ENCODE data around the gene UCN. TPM values are rescaled to one million over a fixed set of nuclear protein-coding genes. Genes with fewer than 3 reads are reported as not detected.

Gene UCN
- polyA plus RNA-seq, 1 experiment: 0.17 TPM

DNA sequence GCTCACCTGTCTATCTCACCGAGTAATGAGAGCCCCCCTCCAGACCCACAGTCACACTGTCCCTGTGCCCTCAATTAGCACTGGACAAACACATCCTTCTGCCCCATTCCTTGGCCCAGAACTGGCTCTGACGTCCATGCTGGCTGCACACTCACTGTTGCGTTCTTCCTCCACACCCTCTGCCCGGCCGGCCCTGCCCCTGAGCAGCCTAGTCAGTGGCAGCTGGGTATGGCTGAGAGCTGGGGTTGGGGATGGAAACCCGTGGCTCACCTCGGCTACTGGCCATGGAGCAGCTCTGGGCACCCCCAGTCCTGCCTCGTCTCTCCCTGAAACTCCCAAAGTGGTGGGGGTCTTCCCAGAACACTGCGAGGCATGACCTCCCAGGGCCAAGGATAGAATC, 6.5 kb upstream of the UCN start:
- TF ChIP-seq, protein P1, sequence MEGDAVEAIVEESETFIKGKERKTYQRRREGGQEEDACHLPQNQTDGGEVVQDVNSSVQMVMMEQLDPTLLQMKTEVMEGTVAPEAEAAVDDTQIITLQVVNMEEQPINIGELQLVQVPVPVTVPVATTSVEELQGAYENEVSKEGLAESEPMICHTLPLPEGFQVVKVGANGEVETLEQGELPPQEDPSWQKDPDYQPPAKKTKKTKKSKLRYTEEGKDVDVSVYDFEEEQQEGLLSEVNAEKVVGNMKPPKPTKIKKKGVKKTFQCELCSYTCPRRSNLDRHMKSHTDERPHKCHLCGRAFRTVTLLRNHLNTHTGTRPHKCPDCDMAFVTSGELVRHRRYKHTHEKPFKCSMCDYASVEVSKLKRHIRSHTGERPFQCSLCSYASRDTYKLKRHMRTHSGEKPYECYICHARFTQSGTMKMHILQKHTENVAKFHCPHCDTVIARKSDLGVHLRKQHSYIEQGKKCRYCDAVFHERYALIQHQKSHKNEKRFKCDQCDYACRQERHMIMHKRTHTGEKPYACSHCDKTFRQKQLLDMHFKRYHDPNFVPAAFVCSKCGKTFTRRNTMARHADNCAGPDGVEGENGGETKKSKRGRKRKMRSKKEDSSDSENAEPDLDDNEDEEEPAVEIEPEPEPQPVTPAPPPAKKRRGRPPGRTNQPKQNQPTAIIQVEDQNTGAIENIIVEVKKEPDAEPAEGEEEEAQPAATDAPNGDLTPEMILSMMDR (IDR thresholded peaks at IDR 0.05; ENCODE audit: insufficient read depth, low read depth, low read length): no peak
- ChIA-PET CTCF (interaction anchor here (1.3 kb wide), 1 partner anchor 12 kb away, joined by 9 read pairs; no protein-coding TSS in a partner anchor), POLR2A (interaction anchor here (0.5 to 0.6 kb wide), 2 partner anchors 22 to 49 kb away, joined by 3 to 12 read pairs; no protein-coding TSS in a partner anchor)
- Histone ChIP-seq H3K27me3 (ENCODE audit: control insufficient read depth, insufficient read depth, low read length) (no peaks in the 10 kb centered on the region), H3K4me3 (ENCODE audit: low read depth, low read length) (no peak overlapping the region), H3K36me3 (ENCODE audit: control insufficient read depth, insufficient read depth, low read length) (peaks cover 11% of the 10 kb centered on the region)
- no peak for DNase-seq (ENCODE audit: low read depth)

DNA sequence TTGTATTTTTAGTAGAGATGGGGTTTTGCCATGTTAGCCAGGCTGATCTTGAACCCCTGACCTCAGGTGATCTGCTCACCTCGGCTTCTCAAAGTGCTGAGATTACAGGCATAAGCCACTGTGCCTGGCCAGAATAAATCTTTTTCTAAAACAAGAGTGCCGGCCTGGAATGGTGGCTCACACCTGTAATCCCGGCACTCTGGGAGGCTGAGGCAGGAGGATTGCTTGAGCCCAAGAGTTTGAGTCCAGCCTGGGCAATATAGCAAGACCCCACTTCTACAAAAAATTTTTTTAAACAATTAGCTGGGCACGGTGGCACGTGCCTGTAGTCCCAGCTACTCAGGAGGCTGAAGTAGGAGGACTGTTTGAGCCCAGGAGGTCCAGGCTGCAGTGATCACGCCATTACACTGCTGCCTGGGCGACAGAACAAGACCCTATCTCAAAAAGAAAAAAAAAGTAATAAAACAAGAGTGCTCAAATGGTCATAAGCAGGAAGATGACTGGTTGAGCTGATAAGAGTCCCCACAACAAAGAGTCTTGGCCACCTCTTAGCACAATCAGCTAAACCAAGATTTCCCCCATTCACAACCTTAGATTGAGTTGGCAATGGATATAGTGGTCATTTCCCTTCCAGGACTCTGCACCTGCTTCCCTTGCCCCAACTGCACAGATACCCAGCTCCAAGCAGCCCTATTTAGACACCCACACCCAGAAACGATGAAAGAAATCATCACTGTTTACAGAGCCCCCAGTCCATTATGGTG, 5.8 kb upstream of the UCN start:
- H3K4me3 ChIP-seq (ENCODE audit: low read depth, low read length): no peak overlapping the region
- H3K36me3 ChIP-seq (ENCODE audit: control insufficient read depth, insufficient read depth, low read length): peaks cover 12% of the 10 kb centered on the region
- CTCF ChIA-PET: interaction anchor here (0.7 to 1.3 kb wide), 2 partner anchors 11 to 34 kb away, joined by 3 to 9 read pairs; no protein-coding TSS in a partner anchor
- H3K27me3 ChIP-seq (ENCODE audit: control insufficient read depth, insufficient read depth, low read length): no peaks in the 10 kb centered on the region
- no peak for DNase-seq (ENCODE audit: low read depth)
- TF ChIP-seq, protein P1 (IDR thresholded peaks at IDR 0.05; ENCODE audit: insufficient read depth, low read depth, low read length): no peak
- POLR2A ChIA-PET: interaction anchor here (0.6 kb wide), 1 partner anchor 50 kb away, joined by 3 read pairs; no protein-coding TSS in a partner anchor

DNA sequence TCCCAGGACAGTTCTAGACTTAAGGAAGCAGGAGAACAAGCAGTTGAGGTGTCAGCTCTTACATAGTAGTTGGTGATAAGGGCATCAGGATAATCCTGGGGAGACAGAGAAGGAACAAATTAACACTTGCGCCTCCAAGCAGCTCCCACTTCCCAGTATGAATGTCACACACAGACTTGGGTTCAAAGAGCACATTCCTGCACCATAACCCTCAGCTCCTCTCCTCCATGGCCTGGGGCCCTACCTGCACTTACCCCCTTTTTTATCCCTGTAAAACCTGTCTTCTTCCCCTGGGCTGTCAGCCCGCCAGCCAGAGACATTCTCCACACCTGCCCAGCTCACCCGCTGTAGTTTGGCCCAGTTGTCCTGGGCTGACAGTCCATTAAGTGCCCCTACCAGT, 3.9 kb upstream of the UCN start:
- TF ChIP-seq, protein P1 (IDR thresholded peaks at IDR 0.05; ENCODE audit: insufficient read depth, low read depth, low read length): no peak
- no peak for DNase-seq (ENCODE audit: low read depth)
- peaks cover 11% of the 10 kb centered on the region for H3K36me3 ChIP-seq (ENCODE audit: control insufficient read depth, insufficient read depth, low read length)
- CTCF ChIA-PET: interaction anchor here (1.2 to 1.9 kb wide), 3 partner anchors 9 to 32 kb away, joined by 3 to 12 read pairs (median 7); no protein-coding TSS in a partner anchor
- no peak overlapping the region for H3K4me3 ChIP-seq (ENCODE audit: low read depth, low read length)
- POLR2A ChIA-PET: no interaction called here
- peaks cover 5% of the 10 kb centered on the region for H3K27me3 ChIP-seq (ENCODE audit: control insufficient read depth, insufficient read depth, low read length)

- POLR2A ChIA-PET: interaction anchor here (0.6 kb wide), 1 partner anchor 8 kb away, joined by 4 read pairs; no protein-coding TSS in a partner anchor
- no peak for DNase-seq (ENCODE audit: low read depth)
Observed at GRCh38 chr2:27309651-27310050, 1.4 kb upstream of the UCN start.

More at GRCh38 chr2:27309651-27310050, 1.4 kb upstream of the UCN start:
- Histone ChIP-seq H3K27me3 (ENCODE audit: control insufficient read depth, insufficient read depth, low read length) (peaks cover 16% of the 10 kb centered on the region), H3K4me3 (ENCODE audit: low read depth, low read length) (no peak overlapping the region), H3K36me3 (ENCODE audit: control insufficient read depth, insufficient read depth, low read length) (peaks cover 6% of the 10 kb centered on the region)
- CTCF ChIA-PET: interaction anchor here (1.1 to 1.3 kb wide), 2 partner anchors 11 to 348 kb away, joined by 3 to 4 read pairs; no protein-coding TSS in a partner anchor
- TF ChIP-seq, protein P1 (IDR thresholded peaks at IDR 0.05; ENCODE audit: insufficient read depth, low read depth, low read length): no peak

All from BJ (cell line).